ENCODE results near the gene CLPTM1.

Gene CLPTM1

GRCh38 chr19:44949550-44949949 lies 5.6 kb upstream of the CLPTM1 start:
- no peak overlapping the region for H3K23ac ChIP-seq (ENCODE audit: low read length in 2 of 2)
- H3K9ac ChIP-seq (ENCODE audit: low read length), result peak overlapping the region; percentile 21
- DNase-seq, result no peak
- H2BK12ac ChIP-seq (ENCODE audit: low read length in 2 of 2), result no peak overlapping the region
- peaks cover 5% of the 10 kb centered on the region for H3K4me1 ChIP-seq (ENCODE audit: control insufficient read depth, insufficient read depth, low read depth, low read length)
- peaks cover 4 to 15% of the 10 kb centered on the region in 2 experiments for H3K36me3 ChIP-seq (ENCODE audit: control insufficient read depth in 1 of 2, insufficient read depth in 2 of 2, low read depth in 1 of 2, low read length in 2 of 2)
- H3K4ac ChIP-seq (ENCODE audit: low read depth in 1 of 2, low read length in 2 of 2), result no peak overlapping the region
- peaks cover 9% of the 10 kb centered on the region for H3K79me1 ChIP-seq (replicated peaks; ENCODE audit: low read length, poor library complexity, severe bottlenecking)
- H3K14ac ChIP-seq (ENCODE audit: low read length in 2 of 2), result no peak overlapping the region
- H2AFZ ChIP-seq (ENCODE audit: low read depth, low read length), result no peak overlapping the region
- no peak overlapping the region for H2BK15ac ChIP-seq (ENCODE audit: low read depth, poor library complexity, severe bottlenecking)
- H4K91ac ChIP-seq (ENCODE audit: low read length), result no peak overlapping the region
- H3K4me2 ChIP-seq (ENCODE audit: low read length, poor library complexity, severe bottlenecking), result no peak overlapping the region
- no peak overlapping the region for H4K8ac ChIP-seq (ENCODE audit: low read length)
- H3K27ac ChIP-seq (ENCODE audit: low read length, poor library complexity, severe bottlenecking), result no peak overlapping the region
- H3K18ac ChIP-seq (ENCODE audit: low read depth in 1 of 2, low read length in 2 of 2), result no peak overlapping the region
- 90% methylated on average over 9 of the region's 9 CpGs for WGBS
- H2AK5ac ChIP-seq (ENCODE audit: low read length, severe bottlenecking), result no peak overlapping the region
- H2BK120ac ChIP-seq (ENCODE audit: low read depth, low read length), result no peak overlapping the region
- no peaks in the 10 kb centered on the region for H3K27me3 ChIP-seq (ENCODE audit: control insufficient read depth in 1 of 2, insufficient read depth in 1 of 2, low read length in 2 of 2)
- no peak overlapping the region for H3K4me3 ChIP-seq (ENCODE audit: insufficient read depth in 1 of 2, low read depth in 1 of 2, low read length in 2 of 2)
- no peak overlapping the region for H2BK5ac ChIP-seq (ENCODE audit: low read depth, low read length, poor library complexity, severe bottlenecking)
- H3K9me3 ChIP-seq (ENCODE audit: control insufficient read depth, low read length), result no peaks in the 10 kb centered on the region

GRCh38 chr19:44951179-44952159 lies 3.7 kb upstream of the CLPTM1 start:
- Histone ChIP-seq H2BK15ac (ENCODE audit: low read depth, poor library complexity, severe bottlenecking) (no peak overlapping the region), H2BK120ac (ENCODE audit: low read depth, low read length) (no peak overlapping the region), H3K27me3 (ENCODE audit: control insufficient read depth in 1 of 2, insufficient read depth in 1 of 2, low read length in 2 of 2) (no peaks in the 10 kb centered on the region), H3K14ac (ENCODE audit: low read length in 2 of 2) (no peak overlapping the region), H3K27ac (ENCODE audit: low read length, poor library complexity, severe bottlenecking) (no peak overlapping the region), H3K23ac (ENCODE audit: low read length in 2 of 2) (no peak overlapping the region), H3K4me3 (ENCODE audit: insufficient read depth in 1 of 2, low read depth in 1 of 2, low read length in 2 of 2) (peak overlapping the region in 1 of 2 experiments; percentile 43), H2AFZ (ENCODE audit: low read depth, low read length) (no peak overlapping the region), H3K4ac (ENCODE audit: low read depth in 1 of 2, low read length in 2 of 2) (no peak overlapping the region), H2AK5ac (ENCODE audit: low read length, severe bottlenecking) (no peak overlapping the region), H3K18ac (ENCODE audit: low read depth in 1 of 2, low read length in 2 of 2) (no peak overlapping the region), H3K36me3 (ENCODE audit: control insufficient read depth in 1 of 2, insufficient read depth in 2 of 2, low read depth in 1 of 2, low read length in 2 of 2) (peaks cover 4 to 15% of the 10 kb centered on the region in 2 experiments), H3K79me1 (replicated peaks; ENCODE audit: low read length, poor library complexity, severe bottlenecking) (peaks cover 9% of the 10 kb centered on the region), H4K8ac (ENCODE audit: low read length) (peak overlapping the region; percentile 5), H3K9me3 (ENCODE audit: control insufficient read depth, low read length) (no peaks in the 10 kb centered on the region), H2BK5ac (ENCODE audit: low read depth, low read length, poor library complexity, severe bottlenecking) (no peak overlapping the region), H3K4me1 (ENCODE audit: control insufficient read depth, insufficient read depth, low read depth, low read length) (peaks cover 9% of the 10 kb centered on the region), H3K9ac (ENCODE audit: low read length) (peak overlapping the region; percentile 59), H3K4me2 (ENCODE audit: low read length, poor library complexity, severe bottlenecking) (peak overlapping the region; percentile 31), H4K91ac (ENCODE audit: low read length) (no peak overlapping the region), H2BK12ac (ENCODE audit: low read length in 2 of 2) (peak overlapping the region in 1 of 2 experiments; percentile 19)
- DNase-seq, result peak; percentile 84
- WGBS, result 65% methylated on average over 12 of the region's 13 CpGs

- Histone ChIP-seq H3K27ac (ENCODE audit: low read length, poor library complexity, severe bottlenecking) (peak overlapping the region; percentile 98), H3K23ac (ENCODE audit: low read length in 2 of 2) (no peak overlapping the region), H2AK5ac (ENCODE audit: low read length, severe bottlenecking) (peak overlapping the region; percentile 33), H3K9me3 (ENCODE audit: control insufficient read depth, low read length) (no peaks in the 10 kb centered on the region), H3K27me3 (ENCODE audit: control insufficient read depth in 1 of 2, insufficient read depth in 1 of 2, low read length in 2 of 2) (no peaks in the 10 kb centered on the region), H3K4me3 (ENCODE audit: insufficient read depth in 1 of 2, low read depth in 1 of 2, low read length in 2 of 2) (peak overlapping the region; percentile 65 to 97), H3K14ac (ENCODE audit: low read length in 2 of 2) (no peak overlapping the region), H4K8ac (ENCODE audit: low read length) (peak overlapping the region; percentile 99), H3K36me3 (ENCODE audit: control insufficient read depth in 1 of 2, insufficient read depth in 2 of 2, low read depth in 1 of 2, low read length in 2 of 2) (peaks cover 8 to 18% of the 10 kb centered on the region in 2 experiments), H2BK12ac (ENCODE audit: low read length in 2 of 2) (no peak overlapping the region), H2BK15ac (ENCODE audit: low read depth, poor library complexity, severe bottlenecking) (no peak overlapping the region), H3K4ac (ENCODE audit: low read depth in 1 of 2, low read length in 2 of 2) (peak overlapping the region in 1 of 2 experiments; percentile 49), H4K91ac (ENCODE audit: low read length) (no peak overlapping the region), H3K4me1 (ENCODE audit: control insufficient read depth, insufficient read depth, low read depth, low read length) (peaks cover 16% of the 10 kb centered on the region), H2BK5ac (ENCODE audit: low read depth, low read length, poor library complexity, severe bottlenecking) (no peak overlapping the region), H3K79me1 (replicated peaks; ENCODE audit: low read length, poor library complexity, severe bottlenecking) (peaks cover 8% of the 10 kb centered on the region), H3K9ac (ENCODE audit: low read length) (peak overlapping the region; percentile 94), H3K4me2 (ENCODE audit: low read length, poor library complexity, severe bottlenecking) (peak overlapping the region; percentile 94), H2AFZ (ENCODE audit: low read depth, low read length) (peak overlapping the region; percentile 60), H2BK120ac (ENCODE audit: low read depth, low read length) (no peak overlapping the region), H3K18ac (ENCODE audit: low read depth in 1 of 2, low read length in 2 of 2) (peak overlapping the region; percentile 79 to 97)
- DNase-seq, result no peak
- 33% methylated on average over 6 of the region's 13 CpGs for WGBS
These were observed 917 bp upstream of the CLPTM1 start for GRCh38 chr19:44954278-44954648.

Data from mesenchymal stem cell (in vitro differentiated cells and primary cell).